Measurements from ENCODE around the gene CORO1C. TPM values are rescaled to one million over a fixed set of nuclear protein-coding genes. Genes with fewer than 3 reads are reported as not detected.

CORO1C gene
- total and polyA plus RNA-seq, 9 of the 15 experiments (the other 6 are each of a cell fraction or from before 2014, with no cell fraction given), result 55.2 to 280 (median 150) TPM

DNA sequence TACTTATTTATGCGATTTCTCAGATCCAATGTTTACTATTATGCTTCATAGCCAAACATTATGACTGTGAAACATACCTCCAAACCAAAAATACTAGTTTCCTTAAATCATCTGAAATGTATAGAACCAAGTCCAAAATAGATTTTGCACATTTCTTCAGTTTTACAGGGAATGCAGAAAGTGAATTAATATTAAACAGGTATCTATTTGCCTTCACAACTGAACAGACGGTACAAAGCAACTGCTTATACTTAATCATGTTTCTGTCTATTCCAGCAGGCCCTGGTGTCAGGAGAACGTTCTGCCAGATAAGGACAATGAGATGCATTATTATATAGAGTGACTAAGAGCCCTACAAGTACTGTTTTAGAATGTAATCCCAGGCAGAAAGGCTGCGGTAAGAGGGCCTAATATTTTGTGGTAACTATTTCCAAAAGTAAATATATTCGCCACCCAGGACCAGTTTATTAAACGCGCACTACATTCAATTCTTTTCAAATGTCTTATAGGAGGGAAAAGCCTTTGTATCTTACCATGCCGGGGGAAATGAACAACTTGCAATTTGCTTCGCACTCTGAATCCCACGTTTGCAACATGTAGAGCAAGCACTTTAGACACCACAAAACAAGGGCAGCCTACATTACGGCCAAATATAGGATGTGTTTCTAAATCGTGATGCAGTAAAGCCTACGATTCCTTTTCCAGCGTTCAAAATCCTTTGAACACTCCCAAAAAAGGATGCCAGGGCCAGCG lies 1.5 kb downstream of the CORO1C start (continued):
- TF ChIP-seq, protein P1, sequence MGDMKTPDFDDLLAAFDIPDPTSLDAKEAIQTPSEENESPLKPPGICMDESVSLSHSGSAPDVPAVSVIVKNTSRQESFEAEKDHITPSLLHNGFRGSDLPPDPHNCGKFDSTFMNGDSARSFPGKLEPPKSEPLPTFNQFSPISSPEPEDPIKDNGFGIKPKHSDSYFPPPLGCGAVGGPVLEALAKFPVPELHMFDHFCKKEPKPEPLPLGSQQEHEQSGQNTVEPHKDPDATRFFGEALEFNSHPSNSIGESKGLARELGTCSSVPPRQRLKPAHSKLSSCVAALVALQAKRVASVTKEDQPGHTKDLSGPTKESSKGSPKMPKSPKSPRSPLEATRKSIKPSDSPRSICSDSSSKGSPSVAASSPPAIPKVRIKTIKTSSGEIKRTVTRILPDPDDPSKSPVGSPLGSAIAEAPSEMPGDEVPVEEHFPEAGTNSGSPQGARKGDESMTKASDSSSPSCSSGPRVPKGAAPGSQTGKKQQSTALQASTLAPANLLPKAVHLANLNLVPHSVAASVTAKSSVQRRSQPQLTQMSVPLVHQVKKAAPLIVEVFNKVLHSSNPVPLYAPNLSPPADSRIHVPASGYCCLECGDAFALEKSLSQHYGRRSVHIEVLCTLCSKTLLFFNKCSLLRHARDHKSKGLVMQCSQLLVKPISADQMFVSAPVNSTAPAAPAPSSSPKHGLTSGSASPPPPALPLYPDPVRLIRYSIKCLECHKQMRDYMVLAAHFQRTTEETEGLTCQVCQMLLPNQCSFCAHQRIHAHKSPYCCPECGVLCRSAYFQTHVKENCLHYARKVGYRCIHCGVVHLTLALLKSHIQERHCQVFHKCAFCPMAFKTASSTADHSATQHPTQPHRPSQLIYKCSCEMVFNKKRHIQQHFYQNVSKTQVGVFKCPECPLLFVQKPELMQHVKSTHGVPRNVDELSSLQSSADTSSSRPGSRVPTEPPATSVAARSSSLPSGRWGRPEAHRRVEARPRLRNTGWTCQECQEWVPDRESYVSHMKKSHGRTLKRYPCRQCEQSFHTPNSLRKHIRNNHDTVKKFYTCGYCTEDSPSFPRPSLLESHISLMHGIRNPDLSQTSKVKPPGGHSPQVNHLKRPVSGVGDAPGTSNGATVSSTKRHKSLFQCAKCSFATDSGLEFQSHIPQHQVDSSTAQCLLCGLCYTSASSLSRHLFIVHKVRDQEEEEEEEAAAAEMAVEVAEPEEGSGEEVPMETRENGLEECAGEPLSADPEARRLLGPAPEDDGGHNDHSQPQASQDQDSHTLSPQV (IDR thresholded peaks at IDR 0.05), result peak; percentile 46
- TF ChIP-seq GTF2E2 (tag; IDR thresholded peaks at IDR 0.05) (no peak), EP300 (IDR thresholded peaks at IDR 0.05; ENCODE audit: low read length) (peak; percentile 54; the same call in 1 of the 2 replicates), RNF219 (CRISPR knock-in tag; IDR thresholded peaks at IDR 0.05) (no peak), KAT8 (IDR thresholded peaks at IDR 0.05; ENCODE audit: low read depth) (no peak), SIX5 (IDR thresholded peaks at IDR 0.05; ENCODE audit: borderline replicate concordance in 1 of 2, insufficient read depth in 1 of 2, low read depth in 1 of 2, low read length in 2 of 2) (no peak), NFXL1 (CRISPR knock-in tag; IDR thresholded peaks at IDR 0.05) (no peak), HNRNPH1 (optimal IDR thresholded peaks at IDR 0.05; ENCODE audit: low read depth, low read length) (no peak), CTBP1 (IDR thresholded peaks at IDR 0.05; ENCODE audit: borderline replicate concordance) (0 out of 2 replicates have a peak, but pooled peaks have one; percentile 44), TAF9B (IDR thresholded peaks at IDR 0.05; ENCODE audit: partially characterized antibody) (peak; percentile 18), NFATC3 (IDR thresholded peaks at IDR 0.05) (0 out of 2 replicates have a peak, but pooled peaks have one; percentile 34), SMARCC2 (IDR thresholded peaks at IDR 0.05; ENCODE audit: low read depth) (no peak), EP400 (IDR thresholded peaks at IDR 0.05) (peak; percentile 37)
- TF ChIP-seq, protein P2, sequence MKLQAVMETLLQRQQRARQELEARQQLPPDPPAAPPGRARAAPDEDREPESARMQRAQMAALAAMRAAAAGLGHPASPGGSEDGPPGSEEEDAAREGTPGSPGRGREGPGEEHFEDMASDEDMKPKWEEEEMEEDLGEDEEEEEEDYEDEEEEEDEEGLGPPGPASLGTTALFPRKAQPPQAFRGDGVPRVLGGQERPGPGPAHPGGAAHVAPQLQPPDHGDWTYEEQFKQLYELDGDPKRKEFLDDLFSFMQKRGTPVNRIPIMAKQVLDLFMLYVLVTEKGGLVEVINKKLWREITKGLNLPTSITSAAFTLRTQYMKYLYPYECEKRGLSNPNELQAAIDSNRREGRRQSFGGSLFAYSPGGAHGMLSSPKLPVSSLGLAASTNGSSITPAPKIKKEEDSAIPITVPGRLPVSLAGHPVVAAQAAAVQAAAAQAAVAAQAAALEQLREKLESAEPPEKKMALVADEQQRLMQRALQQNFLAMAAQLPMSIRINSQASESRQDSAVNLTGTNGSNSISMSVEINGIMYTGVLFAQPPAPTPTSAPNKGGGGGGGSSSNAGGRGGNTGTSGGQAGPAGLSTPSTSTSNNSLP (IDR thresholded peaks at IDR 0.05; ENCODE audit: borderline replicate concordance, low read depth, low read length), result peak; percentile 71; the same call in 1 of the 2 replicates
- TF ChIP-seq, protein P3, sequence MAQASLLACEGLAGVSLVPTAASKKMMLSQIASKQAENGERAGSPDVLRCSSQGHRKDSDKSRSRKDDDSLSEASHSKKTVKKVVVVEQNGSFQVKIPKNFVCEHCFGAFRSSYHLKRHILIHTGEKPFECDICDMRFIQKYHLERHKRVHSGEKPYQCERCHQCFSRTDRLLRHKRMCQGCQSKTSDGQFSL (CRISPR knock-in tag; IDR thresholded peaks at IDR 0.05), result 0 out of 2 replicates have a peak, but pooled peaks have one; percentile 43
- TF ChIP-seq, protein P3 (tag; IDR thresholded peaks at IDR 0.05), result no peak
- TF ChIP-seq, protein P4, sequence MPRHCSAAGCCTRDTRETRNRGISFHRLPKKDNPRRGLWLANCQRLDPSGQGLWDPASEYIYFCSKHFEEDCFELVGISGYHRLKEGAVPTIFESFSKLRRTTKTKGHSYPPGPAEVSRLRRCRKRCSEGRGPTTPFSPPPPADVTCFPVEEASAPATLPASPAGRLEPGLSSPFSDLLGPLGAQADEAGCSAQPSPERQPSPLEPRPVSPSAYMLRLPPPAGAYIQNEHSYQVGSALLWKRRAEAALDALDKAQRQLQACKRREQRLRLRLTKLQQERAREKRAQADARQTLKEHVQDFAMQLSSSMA (CRISPR knock-in tag; IDR thresholded peaks at IDR 0.05), result no peak
